Right lobe of liver (tissue), 6 donors: ENCODE results near the gene WDR27. TPM values are rescaled to one million over a fixed set of nuclear protein-coding genes. Genes with fewer than 3 reads are reported as not detected.
A peak's percentile ranks its signal among the peaks of the same experiment; 100 is the strongest.
"Not testable (repeated sequence)": the region's sequence is repeated elsewhere in the genome, so short reads cannot be mapped to it uniquely, and the experiment has no call there.

ENCODE experiments used
- ATAC-seq, 4 donors: fragments of 200-7000 bp; cut with Tn5 transposase; one replicate each; pipeline ENCODE4 v1.9.1; 2020; ENCODE audit warnings: mild to moderate bottlenecking in 4 of 4, moderate library complexity in 4 of 4
- DNase-seq, 3 donors: peaks; one replicate each; pipeline ENCODE4 v3.0.0-alpha.2; 2020
- H3K27ac ChIP-seq, 3 donors: fragments of 200-600 bp; one replicate each; pipeline ENCODE4 v1.8.0; 2022
- H3K27me3 ChIP-seq, 2 donors: fragments of 200-600 bp; one replicate each; pipeline ENCODE4 v1.8.0; 2022
- H3K36me3 ChIP-seq, 4 donors: fragments of 200-600 bp; sonication (generic) in 1 of 4; one replicate each; pipeline versions ENCODE4 v1.5.1 to v1.8.0; 2017 to 2022; ENCODE audit warnings: control low read depth in 1 of 4
- H3K4me1 ChIP-seq, 4 donors: fragments of 200-600 bp; sonication (generic) in 1 of 4; one replicate each; pipeline versions ENCODE4 v1.5.1 to v1.8.0; 2017 to 2022; ENCODE audit warnings: control low read depth in 1 of 4
- H3K4me3 ChIP-seq, 3 donors: fragments of 200-600 bp; one replicate each; pipeline ENCODE4 v1.8.0; 2022
- H3K9me3 ChIP-seq, 4 donors: fragments of 200-600 bp; sonication (generic) in 1 of 4; one replicate each; pipeline versions ENCODE4 v1.5.1 to v1.8.0; 2017 to 2022; ENCODE audit warnings: control low read depth in 1 of 4
- POLR2A ChIP-seq: fragments of 450-650 bp; IDR thresholded peaks from one replicate; pipeline ENCODE4 v1.6.1; 2017; ENCODE audit warnings: antibody characterized with exemption, mild to moderate bottlenecking
- WGBS: methylation state at CpG from one replicate; pipeline ENCODE4 v1.1.6; 2018; ENCODE audit warnings: low coverage, low lambda C conversion rate; ENCODE audit not compliant: insufficient coverage; ENCODE audit errors: missing lambda C conversion rate; 5-methylcytosine and 5-hydroxymethylcytosine counted together
- intact Hi-C, 2 donors: fragments of 100-400 bp; cut with DNase I; formaldehyde crosslinking; loops; one replicate each; pipeline versions ENCODE4 v1.11.2 to v1.14.1; 2022
- total RNA-seq, 6 experiments: library from RNA; depleted of rRNA in 2 of 6; stranded (reverse); fragments of >200 nt in 2 of 6; fragmentation: NEBNext Ultra II Directional in 3 of 6; extraction: Animal tissue kit (Norgen Biotek cat#: 25700) in 3 of 6; gene quantifications; one replicate each; pipeline versions ENCODE4 v1.1.0 to v1.2.4, GENCODE V29; 2016 to 2023
- TF ChIP-seq, protein P1 (sequence below), 4 donors: fragments of 200-600 bp in 3 of 4; fragments of 450-650 bp in 1 of 4; IDR thresholded peaks; one replicate each; pipeline versions ENCODE4 v1.5.1 to v1.8.0; 2016 to 2022; ENCODE audit warnings: antibody characterized with exemption in 4 of 4, mild to moderate bottlenecking in 2 of 4
- donor health status: DM: no; HTN: yes; CAD: no.
- donor health status: DM: no; HTN: no; CAD: no.
- donor health status: DM: no; HTN: no; CAD: no.
- donor health status: DM: no; HTN: yes; CAD: no.
- donor health status: DM: no; HTN: yes; CAD: no.

Gene WDR27
- total RNA-seq, 6 experiments from 2014 or later, result 8.2 to 26.8 (median 12.7) TPM

- intact Hi-C loops, result no loop called here
- ATAC-seq (no peak), DNase-seq (no peak)
- Histone ChIP-seq H3K27me3 (no peaks in the 10 kb centered on the region), H3K4me1 (no peaks in the 10 kb centered on the region), H3K4me3 (no peak overlapping the region), H3K36me3 (no peaks in the 10 kb centered on the region), H3K9me3 (no peaks in the 10 kb centered on the region), H3K27ac (no peak overlapping the region)
- TF ChIP-seq POLR2A, result no peak
- TF ChIP-seq, protein P1, sequence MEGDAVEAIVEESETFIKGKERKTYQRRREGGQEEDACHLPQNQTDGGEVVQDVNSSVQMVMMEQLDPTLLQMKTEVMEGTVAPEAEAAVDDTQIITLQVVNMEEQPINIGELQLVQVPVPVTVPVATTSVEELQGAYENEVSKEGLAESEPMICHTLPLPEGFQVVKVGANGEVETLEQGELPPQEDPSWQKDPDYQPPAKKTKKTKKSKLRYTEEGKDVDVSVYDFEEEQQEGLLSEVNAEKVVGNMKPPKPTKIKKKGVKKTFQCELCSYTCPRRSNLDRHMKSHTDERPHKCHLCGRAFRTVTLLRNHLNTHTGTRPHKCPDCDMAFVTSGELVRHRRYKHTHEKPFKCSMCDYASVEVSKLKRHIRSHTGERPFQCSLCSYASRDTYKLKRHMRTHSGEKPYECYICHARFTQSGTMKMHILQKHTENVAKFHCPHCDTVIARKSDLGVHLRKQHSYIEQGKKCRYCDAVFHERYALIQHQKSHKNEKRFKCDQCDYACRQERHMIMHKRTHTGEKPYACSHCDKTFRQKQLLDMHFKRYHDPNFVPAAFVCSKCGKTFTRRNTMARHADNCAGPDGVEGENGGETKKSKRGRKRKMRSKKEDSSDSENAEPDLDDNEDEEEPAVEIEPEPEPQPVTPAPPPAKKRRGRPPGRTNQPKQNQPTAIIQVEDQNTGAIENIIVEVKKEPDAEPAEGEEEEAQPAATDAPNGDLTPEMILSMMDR (IDR thresholded peaks at IDR 0.05), result no peak
- WGBS, result 97% methylated on average over 10 of the region's 10 CpGs
Observed at GRCh38 chr6:169648092-169648491, 53.7 kb downstream of the WDR27 start.

- Histone ChIP-seq H3K4me3 (no peak overlapping the region), H3K27me3 (no peaks in the 10 kb centered on the region), H3K4me1 (no peaks in the 10 kb centered on the region), H3K36me3 (no peaks in the 10 kb centered on the region), H3K27ac (no peak overlapping the region), H3K9me3 (no peaks in the 10 kb centered on the region)
- WGBS, result 86% methylated on average over 13 of the region's 13 CpGs
- TF ChIP-seq, protein P1 (IDR thresholded peaks at IDR 0.05), result no peak
- no peak for TF ChIP-seq POLR2A
- no peak for DNase-seq
- intact Hi-C loops, result no loop called here
- no peak for ATAC-seq
Observed at GRCh38 chr6:169647637-169648036, 54.2 kb downstream of the WDR27 start.

- no peak for TF ChIP-seq POLR2A
- TF ChIP-seq, protein P1 (IDR thresholded peaks at IDR 0.05), result no peak
- H3K4me3 ChIP-seq, result no peak overlapping the region
- no peaks in the 10 kb centered on the region for H3K27me3 ChIP-seq
- 80% methylated on average over 2 of the region's 19 CpGs for WGBS
- H3K27ac ChIP-seq, result no peak overlapping the region
- intact Hi-C loops, result no loop called here
- ATAC-seq, result no peak
- H3K4me1 ChIP-seq, result no peaks in the 10 kb centered on the region
- H3K9me3 ChIP-seq, result no peaks in the 10 kb centered on the region
- peak in 1 of 3 donors; percentile 18 for DNase-seq
- no peaks in the 10 kb centered on the region for H3K36me3 ChIP-seq
Observed at GRCh38 chr6:169646906-169647567, 54.8 kb downstream of the WDR27 start.

- H3K4me3 ChIP-seq, H3K27ac ChIP-seq, ATAC-seq, H3K27me3 ChIP-seq, H3K36me3 ChIP-seq, intact Hi-C loops, H3K9me3 ChIP-seq, H3K4me1 ChIP-seq: not testable (repeated sequence)
- WGBS, result 95% methylated on average over 5 of the region's 5 CpGs
- DNase-seq, result peak in 1 of 3 donors; percentile 3
Observed at GRCh38 chr6:169645459-169645858, 56.4 kb downstream of the WDR27 start.

GRCh38 chr6:169643521-169643920, 58.3 kb downstream of the WDR27 start:
- TF ChIP-seq POLR2A, result no peak
- no peak for DNase-seq
- Histone ChIP-seq H3K4me3 (no peak overlapping the region), H3K4me1 (no peaks in the 10 kb centered on the region), H3K36me3 (no peaks in the 10 kb centered on the region), H3K9me3 (no peaks in the 10 kb centered on the region), H3K27ac (no peak overlapping the region), H3K27me3 (no peaks in the 10 kb centered on the region)
- WGBS, result 85% methylated on average over 1 of the region's 1 CpG
- intact Hi-C loops, result no loop called here
- no peak for ATAC-seq
